ENCODE results near the gene PRKCB. TPM values are rescaled to one million over a fixed set of nuclear protein-coding genes. Genes with fewer than 3 reads are reported as not detected.

The PRKCB gene
- total and polyA plus RNA-seq, 2 experiments from 2014 or later, result 3.7 to 16.4 TPM

- Histone ChIP-seq H2AFZ (no peak overlapping the region), H3K27me3 (ENCODE audit: insufficient read depth) (no peaks in the 10 kb centered on the region), H3K4me3 (no peak overlapping the region), H3K4me1 (ENCODE audit: insufficient read depth) (peaks cover 2% of the 10 kb centered on the region; the same call in 1 of the 2 replicates), H3K4me2 (no peak overlapping the region), H3F3A (replicated peaks; ENCODE audit: low read depth) (no peaks in the 10 kb centered on the region), H3K36me3 (ENCODE audit: insufficient read depth) (no peaks in the 10 kb centered on the region), H3K27ac (ENCODE audit: low read depth) (no peak overlapping the region), H3K9me2 (ENCODE audit: insufficient read depth) (no peaks in the 10 kb centered on the region), H4K20me1 (replicated peaks; ENCODE audit: insufficient read depth) (no peaks in the 10 kb centered on the region), H3K79me2 (replicated peaks; ENCODE audit: insufficient read depth) (no peaks in the 10 kb centered on the region)
- ATAC-seq (no peak), DNase-seq (ENCODE audit: low spot score) (no peak)
- Mint-ChIP-seq H3K36me3 (ENCODE audit: low read depth) (no peaks in the 10 kb centered on the region), H3K27me3 (ENCODE audit: insufficient read depth, low read depth, poor library complexity) (no peaks in the 10 kb centered on the region), H3K4me3 (no peak overlapping the region), H3K27ac (no peak overlapping the region), H3K4me1 (peaks cover 5% of the 10 kb centered on the region; the same call in 2 of the 3 replicates), H3K9me3 (no peaks in the 10 kb centered on the region; the same call in 2 of the 3 replicates)
- no peak for TF ChIP-seq REST (IDR thresholded peaks at IDR 0.05; ENCODE audit: unreplicated experiment)
- no peak for TF ChIP-seq NANOG (IDR thresholded peaks at IDR 0.05; ENCODE audit: borderline replicate concordance)
- no peak for TF ChIP-seq ETS1 (IDR thresholded peaks at IDR 0.05)
- no peak for TF ChIP-seq EZH2phosphoT487 (IDR thresholded peaks at IDR 0.05; ENCODE audit: unreplicated experiment)
- no peak for TF ChIP-seq POLR2AphosphoS5 (IDR thresholded peaks at IDR 0.05; ENCODE audit: low read depth)
- no peak for TF ChIP-seq ZNF114 (CRISPR knock-in tag; IDR thresholded peaks at IDR 0.05)
- TF ChIP-seq ZNF331 (CRISPR knock-in tag; IDR thresholded peaks at IDR 0.05; ENCODE audit: low read depth), result no peak
- no peak for TF ChIP-seq JUNB (IDR thresholded peaks at IDR 0.05; ENCODE audit: unreplicated experiment)
- TF ChIP-seq CTCF (conservative IDR thresholded peaks at IDR 0.05; ENCODE audit: low read depth in 2 of 2), result no peak
- TF ChIP-seq CREB1 (CRISPR knock-in tag; IDR thresholded peaks at IDR 0.05; ENCODE audit: low read depth), result no peak
- no peak for TF ChIP-seq STAT1 (IDR thresholded peaks at IDR 0.05; ENCODE audit: unreplicated experiment)
These were observed 150.7 kb downstream of the PRKCB start for GRCh38 chr16:23986455-23986854.
